HepG2 (cell line): Measurements from ENCODE around the gene EREG. TPM values are rescaled to one million over a fixed set of nuclear protein-coding genes. Genes with fewer than 3 reads are reported as not detected.

ENCODE experiments used
- ATAC-seq: fragments of 200-7000 bp; cut with Tn5 transposase; 3 replicates; pipeline ENCODE4 v1.9.1; 2020; ENCODE audit warnings: mild to moderate bottlenecking, moderate library complexity
- BruUV-seq: library from RNA; stranded (reverse); fragments of 400-500 nt; replicated peaks from 2 replicates; lab custom pipeline; 2021; lab: Mats Ljungman, UMichigan
- CTCF ChIA-PET: fragments of 300-600 bp; formaldehyde crosslinking; extraction: SDS; loops from one replicate; lab custom pipeline; 2021; ENCODE audit warnings: low total read pairs, inconsistent platforms, low intra/inter-chr PET ratio; lab: Yijun Ruan, JAX
- POLR2A ChIA-PET: fragments of 350-600 bp; sonication (Branson Sonifier 250); formaldehyde crosslinking; loops from one replicate; lab custom pipeline; 2020; ENCODE audit warnings: antibody characterized with exemption, inconsistent platforms; lab: Yijun Ruan, JAX
- DNase-seq: peaks from one replicate; pipeline ENCODE4 v3.0.0-alpha.2; 2015; ENCODE audit warnings: low spot score
- FAIRE-seq: peaks from 3 replicates; lab custom pipeline; 2011; peaks lifted over from hg19 to GRCh38; lab: Jason Lieb, UNC
- H2AFZ ChIP-seq: one replicate; pipeline ENCODE4 v1.6.1; 2011; ENCODE audit warnings: low read length, inconsistent platforms
- H3K27ac ChIP-seq: fragments of 300-600 bp; 3 replicates; pipeline ENCODE4 v1.8.0; 2011; ENCODE audit warnings: mixed run types, mild to moderate bottlenecking, mixed read lengths, low read length, inconsistent platforms; ENCODE audit not compliant: insufficient read depth; ENCODE audit errors: extremely low read length
- H3K27me3 ChIP-seq, 2 experiments: fragments of 200-600 bp in 1 of 2; 2 replicates in 1 of 2; 3 replicates in 1 of 2; pipeline versions ENCODE4 v1.6.0 to v1.8.0; 2011; ENCODE audit warnings: low read length in 2 of 2, mild to moderate bottlenecking in 2 of 2, moderate library complexity in 2 of 2, inconsistent platforms in 1 of 2; ENCODE audit not compliant: insufficient read depth in 2 of 2, control insufficient read depth in 1 of 2
- H3K36me3 ChIP-seq, 2 experiments: fragments of 200-600 bp in 1 of 2; replicated peaks in 1 of 2; 2 replicates in 1 of 2; 3 replicates in 1 of 2; pipeline versions ENCODE4 v1.5.1 to v1.8.0; 2011; ENCODE audit warnings: low read length in 2 of 2, inconsistent platforms in 1 of 2; ENCODE audit not compliant: insufficient read depth in 2 of 2, control insufficient read depth in 1 of 2
- H3K4me1 ChIP-seq: 2 replicates; pipeline ENCODE4 v1.5.1; 2012; ENCODE audit warnings: low read length, inconsistent platforms; ENCODE audit not compliant: insufficient read depth
- H3K4me2 ChIP-seq: 2 replicates; pipeline ENCODE4 v1.6.0; 2011; ENCODE audit warnings: low read depth, low read length, inconsistent platforms
- H3K4me3 ChIP-seq, 3 experiments: fragments of 200-600 bp in 1 of 3; sonication (generic), shearing (Covaris generic) in 1 of 3; replicated peaks in 1 of 3; 2 replicates each; pipeline ENCODE4 v1.5.1; 2011 to 2016; ENCODE audit warnings: low read length in 3 of 3, inconsistent platforms in 2 of 3, low read depth in 2 of 3, mild to moderate bottlenecking in 2 of 3, control low read depth in 1 of 3, mixed read lengths in 1 of 3; ENCODE audit not compliant: insufficient read depth in 1 of 3
- H3K79me2 ChIP-seq: one replicate; pipeline ENCODE4 v1.6.1; 2011; ENCODE audit warnings: low read length, inconsistent platforms; ENCODE audit not compliant: insufficient read depth
- H3K9ac ChIP-seq: 2 replicates; pipeline ENCODE4 v1.6.0; 2011; ENCODE audit warnings: mild to moderate bottlenecking, low read depth, low read length, inconsistent platforms; ENCODE audit not compliant: insufficient read depth
- H3K9me3 ChIP-seq: 2 replicates; pipeline ENCODE4 v1.5.1; 2012; ENCODE audit warnings: mild to moderate bottlenecking, low read length
- H4K20me1 ChIP-seq: 2 replicates; pipeline ENCODE4 v1.6.0; 2011; ENCODE audit warnings: inconsistent platforms, mild to moderate bottlenecking, low read length, moderate library complexity; ENCODE audit not compliant: insufficient read depth
- FOXC1 ChIP-seq: sonication (generic); formaldehyde crosslinking; IDR thresholded peaks from 2 replicates; pipeline ENCODE4 v1.8.0; 2022; ENCODE audit warnings: mild to moderate bottlenecking, missing genetic modification reagents, borderline replicate concordance
- GATA4 ChIP-seq: sonication (generic); IDR thresholded peaks from 2 replicates; pipeline ENCODE4 v1.6.1; 2016; ENCODE audit warnings: antibody characterized with exemption, low read depth, borderline replicate concordance
- STAG1 ChIP-seq: sonication (generic); formaldehyde crosslinking; IDR thresholded peaks from 2 replicates; pipeline ENCODE4 v1.4.0; 2020; ENCODE audit warnings: missing genetic modification reagents
- TGIF2 ChIP-seq: IDR thresholded peaks from 2 replicates; pipeline ENCODE4 v1.6.1; 2016; ENCODE audit warnings: control low read depth, missing compliant biosample characterization
- ZNF674 ChIP-seq: sonication (generic); formaldehyde crosslinking; IDR thresholded peaks from 2 replicates; pipeline ENCODE4 v1.5.0; 2020; ENCODE audit warnings: low read depth, mild to moderate bottlenecking, missing genetic modification reagents
- ZSCAN25 ChIP-seq: sonication (generic); formaldehyde crosslinking; IDR thresholded peaks from 2 replicates; pipeline ENCODE4 v1.8.0; 2022; ENCODE audit warnings: mild to moderate bottlenecking, missing genetic modification reagents
- WGBS: methylation state at CpG from one replicate; pipeline ENCODE4 v1.1.6; 2017; ENCODE audit warnings: low lambda C conversion rate; 5-methylcytosine and 5-hydroxymethylcytosine counted together
- in situ Hi-C: cut with HindIII; loops from 2 replicates; pipeline ENCODE4 v1.10.0; 2017; ENCODE audit warnings: low pct_unique_long_range_greater_than_20kb; ENCODE audit not compliant: extremely low pct_ligation_motif_present
- intact Hi-C: fragments of 100-400 bp; cut with micrococcal nuclease; formaldehyde crosslinking; loops from one replicate; pipeline ENCODE4 v1.10.0; 2022; ENCODE audit not compliant: unreplicated experiment
- polyA plus RNA-seq, 8 experiments: library from polyadenylated mRNA; depleted of rRNA in 3 of 8; stranded (reverse) in 7 of 8; unstranded in 1 of 8; fragments of >200 nt; fragmentation: Illumina TruSeq in 4 of 8; extraction: Trizol in 4 of 8; gene quantifications; 2 replicates each; pipeline versions ENCODE4 v1.2.1 to v1.2.3, GENCODE V29; 2011 to 2016; ENCODE audit warnings: low read depth in 4 of 8, missing spikeins in 1 of 8, mixed read lengths in 1 of 8; ENCODE audit not compliant: insufficient read depth in 1 of 8
- total RNA-seq, 5 experiments: library from RNA; depleted of rRNA; stranded (reverse); fragments of >200 nt; fragmentation: Illumina TruSeq; extraction: Trizol; gene quantifications; 2 replicates each; pipeline ENCODE4 v1.2.3, GENCODE V29; 2016; ENCODE audit warnings: low read depth in 1 of 5
- TF ChIP-seq, protein P1 (sequence below): sonication (generic); formaldehyde crosslinking; IDR thresholded peaks from 2 replicates; pipeline ENCODE4 v1.4.0; 2020; ENCODE audit warnings: missing genetic modification reagents
- TF ChIP-seq, protein P2 (sequence below): IDR thresholded peaks from 2 replicates; pipeline ENCODE4 v1.6.1; 2018; ENCODE audit warnings: missing genetic modification reagents

Gene EREG
- total and polyA plus RNA-seq, 2 of the 13 experiments (the other 11 are each of a cell fraction or from before 2014, with no cell fraction given): 0.11 to 0.13 TPM

DNA sequence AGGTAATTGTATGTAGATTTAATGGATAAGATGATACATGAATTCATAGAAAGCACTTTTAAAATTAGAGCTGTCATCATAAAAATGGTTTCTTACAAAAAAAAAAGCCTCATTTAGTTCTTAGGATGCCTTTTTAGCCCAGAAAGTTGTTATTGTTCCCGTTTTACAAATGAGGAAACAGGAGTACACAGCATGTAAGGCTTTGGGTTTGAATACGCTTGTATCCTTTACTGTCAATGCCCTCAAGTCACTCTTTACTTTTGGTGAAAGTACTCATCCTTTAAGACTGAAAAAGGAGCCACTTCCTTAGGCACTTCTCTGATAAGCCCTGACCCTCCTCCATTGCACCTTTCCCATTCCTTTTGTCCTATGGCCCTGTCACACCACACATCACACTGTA, 4.9 kb downstream of the EREG start:
- no peak for TF ChIP-seq ZSCAN25 (CRISPR knock-in tag)
- TF ChIP-seq, protein P1, sequence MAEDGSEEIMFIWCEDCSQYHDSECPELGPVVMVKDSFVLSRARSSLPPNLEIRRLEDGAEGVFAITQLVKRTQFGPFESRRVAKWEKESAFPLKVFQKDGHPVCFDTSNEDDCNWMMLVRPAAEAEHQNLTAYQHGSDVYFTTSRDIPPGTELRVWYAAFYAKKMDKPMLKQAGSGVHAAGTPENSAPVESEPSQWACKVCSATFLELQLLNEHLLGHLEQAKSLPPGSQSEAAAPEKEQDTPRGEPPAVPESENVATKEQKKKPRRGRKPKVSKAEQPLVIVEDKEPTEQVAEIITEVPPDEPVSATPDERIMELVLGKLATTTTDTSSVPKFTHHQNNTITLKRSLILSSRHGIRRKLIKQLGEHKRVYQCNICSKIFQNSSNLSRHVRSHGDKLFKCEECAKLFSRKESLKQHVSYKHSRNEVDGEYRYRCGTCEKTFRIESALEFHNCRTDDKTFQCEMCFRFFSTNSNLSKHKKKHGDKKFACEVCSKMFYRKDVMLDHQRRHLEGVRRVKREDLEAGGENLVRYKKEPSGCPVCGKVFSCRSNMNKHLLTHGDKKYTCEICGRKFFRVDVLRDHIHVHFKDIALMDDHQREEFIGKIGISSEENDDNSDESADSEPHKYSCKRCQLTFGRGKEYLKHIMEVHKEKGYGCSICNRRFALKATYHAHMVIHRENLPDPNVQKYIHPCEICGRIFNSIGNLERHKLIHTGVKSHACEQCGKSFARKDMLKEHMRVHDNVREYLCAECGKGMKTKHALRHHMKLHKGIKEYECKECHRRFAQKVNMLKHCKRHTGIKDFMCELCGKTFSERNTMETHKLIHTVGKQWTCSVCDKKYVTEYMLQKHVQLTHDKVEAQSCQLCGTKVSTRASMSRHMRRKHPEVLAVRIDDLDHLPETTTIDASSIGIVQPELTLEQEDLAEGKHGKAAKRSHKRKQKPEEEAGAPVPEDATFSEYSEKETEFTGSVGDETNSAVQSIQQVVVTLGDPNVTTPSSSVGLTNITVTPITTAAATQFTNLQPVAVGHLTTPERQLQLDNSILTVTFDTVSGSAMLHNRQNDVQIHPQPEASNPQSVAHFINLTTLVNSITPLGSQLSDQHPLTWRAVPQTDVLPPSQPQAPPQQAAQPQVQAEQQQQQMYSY (CRISPR knock-in tag): no peak
- TF ChIP-seq TGIF2 (CRISPR knock-in tag): no peak
- no peak for TF ChIP-seq FOXC1
- TF ChIP-seq, protein P2, sequence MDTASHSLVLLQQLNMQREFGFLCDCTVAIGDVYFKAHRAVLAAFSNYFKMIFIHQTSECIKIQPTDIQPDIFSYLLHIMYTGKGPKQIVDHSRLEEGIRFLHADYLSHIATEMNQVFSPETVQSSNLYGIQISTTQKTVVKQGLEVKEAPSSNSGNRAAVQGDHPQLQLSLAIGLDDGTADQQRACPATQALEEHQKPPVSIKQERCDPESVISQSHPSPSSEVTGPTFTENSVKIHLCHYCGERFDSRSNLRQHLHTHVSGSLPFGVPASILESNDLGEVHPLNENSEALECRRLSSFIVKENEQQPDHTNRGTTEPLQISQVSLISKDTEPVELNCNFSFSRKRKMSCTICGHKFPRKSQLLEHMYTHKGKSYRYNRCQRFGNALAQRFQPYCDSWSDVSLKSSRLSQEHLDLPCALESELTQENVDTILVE (CRISPR knock-in tag): no peak
- no peak for TF ChIP-seq STAG1 (CRISPR knock-in tag)
- no peak for TF ChIP-seq GATA4
- no peak for TF ChIP-seq ZNF674 (CRISPR knock-in tag)
- TF ChIP-seq, all 625 proteins: peak for 0
- no TSS peak for BruUV-seq
- intact Hi-C loops: loop anchor here (5.0 kb wide), 1 partner anchor 183 kb away; no protein-coding TSS in a partner anchor

More for the DNA sequence above, 4.9 kb downstream of the EREG start:
- ATAC-seq: no peak
- 32% methylated on average over 2 of the region's 2 CpGs for WGBS
- FAIRE-seq: no peak
- no peaks in the 10 kb centered on the region for H3K4me1 ChIP-seq
- no peak overlapping the region for H3K9ac ChIP-seq
- in situ Hi-C loops: no loop called here
- no peaks in the 10 kb centered on the region for H4K20me1 ChIP-seq
- H3K4me3 ChIP-seq: no peak overlapping the region
- no peak overlapping the region for H3K4me2 ChIP-seq
- no peaks in the 10 kb centered on the region for H3K79me2 ChIP-seq
- ChIA-PET POLR2A (no interaction called here), CTCF (no interaction called here)
- no peaks in the 10 kb centered on the region for H3K9me3 ChIP-seq
- no peak overlapping the region for H3K27ac ChIP-seq
- peaks cover 0 to 13% of the 10 kb centered on the region in 2 experiments; a peak in 3 of 5 replicates for H3K27me3 ChIP-seq
- no peaks in the 10 kb centered on the region for H3K36me3 ChIP-seq
- no peak overlapping the region for H2AFZ ChIP-seq
- DNase-seq: no peak
